CD8-positive, alpha-beta memory T cell (primary cell): ENCODE results near the gene PPFIA2. TPM values are rescaled to one million over a fixed set of nuclear protein-coding genes. Genes with fewer than 3 reads are reported as not detected.
"Not testable (repeated sequence)": the region's sequence is repeated elsewhere in the genome, so short reads cannot be mapped to it uniquely, and the experiment has no call there.

Source experiments
- CTCF ChIA-PET: fragments of 350-600 bp; sonication (Branson Sonifier 250); formaldehyde crosslinking; loops from one replicate; lab custom pipeline; 2021; ENCODE audit warnings: antibody characterized with exemption; lab: Charles Lee
- POLR2A ChIA-PET: fragments of 350-600 bp; sonication (Branson Sonifier 250); formaldehyde crosslinking; loops from one replicate; lab custom pipeline; 2021; ENCODE audit warnings: antibody characterized with exemption; lab: Charles Lee
- DNase-seq, 5 donors: peaks; one replicate each; pipeline versions ENCODE4 v3.0.0 to v3.0.0-alpha.2; 2020 to 2022; ENCODE audit warnings: mixed read lengths in 1 of 5
- H3K27ac ChIP-seq: one replicate; pipeline ENCODE4 v1.7.0; 2013; ENCODE audit warnings: low read depth, mild to moderate bottlenecking, low read length, moderate library complexity
- H3K27me3 ChIP-seq: 2 replicates; pipeline ENCODE4 v1.7.0; 2013; ENCODE audit warnings: low read length, mild to moderate bottlenecking; ENCODE audit not compliant: insufficient read depth, poor library complexity, severe bottlenecking
- H3K36me3 ChIP-seq: 2 replicates; pipeline ENCODE4 v1.7.0; 2013; ENCODE audit warnings: mild to moderate bottlenecking, low read length, moderate library complexity; ENCODE audit not compliant: insufficient read depth
- H3K4me1 ChIP-seq: 2 replicates; pipeline ENCODE4 v1.7.0; 2013; ENCODE audit warnings: mild to moderate bottlenecking, low read length, moderate library complexity; ENCODE audit not compliant: insufficient read depth
- H3K4me3 ChIP-seq: 2 replicates; pipeline ENCODE4 v1.7.0; 2013; ENCODE audit warnings: mild to moderate bottlenecking, low read length
- H3K9me3 ChIP-seq: 2 replicates; pipeline ENCODE4 v1.7.0; 2013; ENCODE audit warnings: mild to moderate bottlenecking, low read length
- H3K27ac Mint-ChIP-seq, 8 donors: one replicate each; pipeline ENCODE4 v1.8.0; 2020 to 2021; ENCODE audit warnings: mixed read lengths in 8 of 8, mild to moderate bottlenecking in 6 of 8, inconsistent platforms in 3 of 8, moderate library complexity in 3 of 8
- H3K27me3 Mint-ChIP-seq, 2 donors: one replicate each; pipeline ENCODE4 v1.8.0; 2020 to 2021; ENCODE audit warnings: mixed read lengths in 2 of 2, mild to moderate bottlenecking in 1 of 2, moderate library complexity in 1 of 2
- H3K36me3 Mint-ChIP-seq, 3 donors: one replicate each; pipeline ENCODE4 v1.8.0; 2020 to 2021; ENCODE audit warnings: mixed read lengths in 3 of 3, inconsistent platforms in 1 of 3, mild to moderate bottlenecking in 1 of 3
- H3K4me1 Mint-ChIP-seq, 3 donors: one replicate each; pipeline ENCODE4 v1.8.0; 2020 to 2021; ENCODE audit warnings: mixed read lengths in 3 of 3, inconsistent platforms in 1 of 3, mild to moderate bottlenecking in 1 of 3
- H3K4me3 Mint-ChIP-seq, 7 donors: one replicate each; pipeline ENCODE4 v1.8.0; 2020 to 2021; ENCODE audit warnings: mixed read lengths in 7 of 7, mild to moderate bottlenecking in 6 of 7, moderate library complexity in 4 of 7, inconsistent platforms in 2 of 7
- H3K9me3 Mint-ChIP-seq, 5 donors: one replicate each; pipeline ENCODE4 v1.8.0; 2020 to 2022; ENCODE audit warnings: mixed read lengths in 5 of 5, mild to moderate bottlenecking in 3 of 5, moderate library complexity in 2 of 5, inconsistent platforms in 1 of 5
- polyA plus RNA-seq: library from polyadenylated mRNA; unstranded; fragments of 300-500 nt; fragmentation: Illumina TruSeq; gene quantifications from one replicate; pipeline ENCODE4 v1.2.3, GENCODE V29; 2021
- total RNA-seq, 2 experiments: library from RNA; stranded (reverse); gene quantifications; one replicate each; pipeline ENCODE4 v1.2.3, GENCODE V29; 2021

The PPFIA2 gene
- total and polyA plus RNA-seq, 3 experiments from 2014 or later = not detected

- peaks cover 0 to 27% (median 9%) of the 10 kb centered on the region in 5 donors for H3K9me3 Mint-ChIP-seq
- Histone ChIP-seq H3K27me3 (no peaks in the 10 kb centered on the region), H3K36me3 (no peaks in the 10 kb centered on the region), H3K27ac (no peak overlapping the region), H3K4me3 (no peak overlapping the region), H3K4me1 (no peaks in the 10 kb centered on the region), H3K9me3 (no peaks in the 10 kb centered on the region)
- DNase-seq = no peak
- no peaks in the 10 kb centered on the region for H3K4me1 Mint-ChIP-seq
- POLR2A ChIA-PET = no interaction called here
- no peak overlapping the region for H3K27ac Mint-ChIP-seq
- H3K4me3 Mint-ChIP-seq = no peak overlapping the region
- CTCF ChIA-PET = no interaction called here
- H3K36me3 Mint-ChIP-seq = peaks cover 0 to 2% (median 0%) of the 10 kb centered on the region in 3 donors
- H3K27me3 Mint-ChIP-seq = no peaks in the 10 kb centered on the region
These were observed 547.8 kb downstream of the PPFIA2 start for GRCh38 chr12:81211306-81211705.

- H3K4me1 Mint-ChIP-seq, H3K36me3 Mint-ChIP-seq, H3K27ac ChIP-seq, H3K27ac Mint-ChIP-seq, POLR2A ChIA-PET, H3K4me3 Mint-ChIP-seq, H3K9me3 ChIP-seq, H3K4me3 ChIP-seq, H3K27me3 Mint-ChIP-seq, DNase-seq, H3K27me3 ChIP-seq, CTCF ChIA-PET, H3K36me3 ChIP-seq, H3K4me1 ChIP-seq: not testable (repeated sequence)
- H3K9me3 Mint-ChIP-seq = peaks cover 0 to 26% (median 6%) of the 10 kb centered on the region in 5 donors
These were observed 549.4 kb downstream of the PPFIA2 start for GRCh38 chr12:81209772-81210225.

DNA sequence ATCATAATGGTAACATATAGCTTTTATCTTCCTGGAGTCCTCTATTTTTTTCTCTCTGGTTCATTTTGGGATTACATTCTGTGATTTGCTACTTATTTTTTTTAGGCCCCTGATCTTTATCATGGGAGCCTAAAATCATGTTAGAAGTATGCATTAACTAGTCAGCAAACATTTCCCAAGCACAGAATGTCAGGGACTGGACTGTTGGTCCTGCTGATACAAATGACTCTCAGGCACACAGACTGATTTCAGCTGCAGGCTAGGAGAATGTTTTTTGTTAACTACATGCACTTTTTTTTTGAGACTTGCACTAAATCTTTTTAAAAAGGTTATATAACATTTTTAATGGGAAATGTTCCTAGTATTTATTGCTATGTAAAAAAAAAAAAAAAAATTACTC lies 550.1 kb downstream of the PPFIA2 start:
- no peaks in the 10 kb centered on the region for H3K9me3 ChIP-seq
- no peak overlapping the region for H3K4me3 Mint-ChIP-seq
- no peak overlapping the region for H3K27ac ChIP-seq
- no peaks in the 10 kb centered on the region for H3K27me3 ChIP-seq
- no peaks in the 10 kb centered on the region for H3K4me1 ChIP-seq
- DNase-seq = no peak
- POLR2A ChIA-PET = no interaction called here
- CTCF ChIA-PET = no interaction called here
- H3K36me3 Mint-ChIP-seq = peaks cover 0 to 2% (median 0%) of the 10 kb centered on the region in 3 donors
- no peak overlapping the region for H3K4me3 ChIP-seq
- no peaks in the 10 kb centered on the region for H3K27me3 Mint-ChIP-seq
- H3K36me3 ChIP-seq = no peaks in the 10 kb centered on the region
- no peaks in the 10 kb centered on the region for H3K4me1 Mint-ChIP-seq
- no peak overlapping the region for H3K27ac Mint-ChIP-seq
- H3K9me3 Mint-ChIP-seq = peaks cover 0 to 26% (median 6%) of the 10 kb centered on the region in 5 donors

DNA sequence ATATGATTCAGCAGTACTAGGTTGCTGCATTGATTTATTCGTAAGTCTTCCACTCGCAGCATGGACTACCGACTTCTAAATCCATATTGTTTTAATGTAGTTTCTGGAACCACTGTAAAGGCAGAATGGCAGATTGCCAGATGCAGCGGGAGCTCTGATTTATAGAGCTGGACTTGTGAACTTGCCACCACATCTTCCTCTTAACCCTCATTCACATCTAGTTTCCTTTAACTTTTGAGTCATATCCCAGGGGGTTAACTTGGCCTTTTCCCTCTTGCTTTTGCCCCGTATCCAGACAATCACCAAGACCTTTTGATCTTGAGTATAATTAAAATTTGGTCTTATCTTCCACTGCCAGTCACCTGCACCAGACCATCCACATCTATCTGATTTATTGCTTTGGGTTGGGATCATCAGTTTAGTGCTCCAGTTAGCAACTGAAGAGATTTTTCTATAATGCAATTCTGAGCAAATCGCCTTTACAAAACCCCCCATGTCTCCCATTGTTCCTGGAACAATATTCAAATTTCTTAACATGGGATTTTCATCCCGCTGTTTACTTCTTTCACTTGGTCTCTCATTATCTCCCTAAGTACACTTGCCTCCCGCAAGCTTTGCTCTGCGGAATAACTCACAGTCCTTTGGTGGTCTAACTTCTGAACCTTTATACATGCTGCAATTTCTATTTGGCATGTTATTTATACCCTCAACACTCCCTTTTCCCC lies 550.8 kb downstream of the PPFIA2 start:
- ChIA-PET CTCF (no interaction called here), POLR2A (no interaction called here)
- no peaks in the 10 kb centered on the region for H3K9me3 ChIP-seq
- Mint-ChIP-seq H3K36me3 (no peaks in the 10 kb centered on the region), H3K9me3 (peaks cover 0 to 31% (median 8%) of the 10 kb centered on the region in 5 donors), H3K4me3 (no peak overlapping the region), H3K27me3 (no peaks in the 10 kb centered on the region), H3K4me1 (no peaks in the 10 kb centered on the region), H3K27ac (no peak overlapping the region)
- no peaks in the 10 kb centered on the region for H3K36me3 ChIP-seq
- DNase-seq = no peak
- no peaks in the 10 kb centered on the region for H3K27me3 ChIP-seq
- H3K27ac ChIP-seq = no peak overlapping the region
- H3K4me1 ChIP-seq = no peaks in the 10 kb centered on the region
- H3K4me3 ChIP-seq = no peak overlapping the region
